HG03457 (cell line): ENCODE data around the gene ARFGAP3.
"Not testable (repeated sequence)": the region's sequence is repeated elsewhere in the genome, so short reads cannot be mapped to it uniquely, and the experiment has no call there.

ENCODE experiments used
- ATAC-seq: cut with Tn5 transposase; IDR thresholded peaks from one replicate; pipeline ENCODE4 v1.9.1; 2021; ENCODE audit warnings: moderate number of reproducible peaks; ENCODE audit not compliant: unreplicated experiment

Gene ARFGAP3

GRCh38 chr22:42799061-42799460 is 58.0 kb downstream of the ARFGAP3 start:
- no peak for ATAC-seq

GRCh38 chr22:42797011-42797410 is 60.1 kb downstream of the ARFGAP3 start:
- no peak for ATAC-seq

- no peak for ATAC-seq
Observed at GRCh38 chr22:42796081-42796480, 61.0 kb downstream of the ARFGAP3 start.

- no peak for ATAC-seq
Observed at GRCh38 chr22:42794551-42795510, 62.2 kb downstream of the ARFGAP3 start.

- ATAC-seq: no peak
Observed at GRCh38 chr22:42793848-42794405, 63.1 kb downstream of the ARFGAP3 start.

- no peak for ATAC-seq
Observed at GRCh38 chr22:42792909-42793847, 63.9 kb downstream of the ARFGAP3 start.

- ATAC-seq: no peak
Observed at GRCh38 chr22:42792453-42792908, 64.6 kb downstream of the ARFGAP3 start.

GRCh38 chr22:42791721-42792452 is 65.2 kb downstream of the ARFGAP3 start:
- no peak for ATAC-seq

GRCh38 chr22:42788466-42788865 is 68.6 kb downstream of the ARFGAP3 start:
- ATAC-seq: no peak

- no peak for ATAC-seq
Observed at GRCh38 chr22:42788021-42788420, 69.1 kb downstream of the ARFGAP3 start.

GRCh38 chr22:42787357-42787736 is 69.7 kb downstream of the ARFGAP3 start:
- ATAC-seq: no peak

GRCh38 chr22:42786606-42787356 is 70.3 kb downstream of the ARFGAP3 start:
- ATAC-seq: no peak

- ATAC-seq: no peak
Observed at GRCh38 chr22:42785706-42786499, 71.2 kb downstream of the ARFGAP3 start.

GRCh38 chr22:42782306-42782705 is 74.8 kb downstream of the ARFGAP3 start:
- not testable (repeated sequence) for ATAC-seq

GRCh38 chr22:42780070-42780540 is 77.0 kb downstream of the ARFGAP3 start:
- ATAC-seq: no peak

GRCh38 chr22:42777126-42777525 is 79.9 kb downstream of the ARFGAP3 start:
- no peak for ATAC-seq

GRCh38 chr22:42773167-42773566 is 83.9 kb downstream of the ARFGAP3 start:
- no peak for ATAC-seq

GRCh38 chr22:42772647-42773046 is 84.4 kb downstream of the ARFGAP3 start:
- ATAC-seq: no peak
